ENCODE results near the gene NAA40. TPM values are rescaled to one million over a fixed set of nuclear protein-coding genes. Genes with fewer than 3 reads are reported as not detected.
"Not testable (repeated sequence)": the region's sequence is repeated elsewhere in the genome, so short reads cannot be mapped to it uniquely, and the experiment has no call there.

Gene NAA40
- total RNA-seq, 3 donors from 2014 or later, result 5.9 to 27.4 (median 19.7) TPM

- no peaks in the 10 kb centered on the region for H3K9me3 ChIP-seq
- H3K27ac ChIP-seq, result no peak overlapping the region
- H3K4me3 ChIP-seq, result no peak overlapping the region
- intact Hi-C loops (cut with DNase I; ENCODE audit: low total_unique reads), result no loop called here
- H3K36me3 ChIP-seq, result no peaks in the 10 kb centered on the region
- no peak for DNase-seq (ENCODE audit: low spot score in 2 of 2)
- no peaks in the 10 kb centered on the region for H3K27me3 ChIP-seq
- no peak for TF ChIP-seq POLR2AphosphoS5 (IDR thresholded peaks at IDR 0.05)
- no peak for TF ChIP-seq POLR2A (IDR thresholded peaks at IDR 0.05)
- no peaks in the 10 kb centered on the region for H3K4me1 ChIP-seq
These were observed 30.7 kb downstream of the NAA40 start for GRCh38 chr11:63969461-63969860.

GRCh38 chr11:63970902-63971301, 32.1 kb downstream of the NAA40 start:
- Histone ChIP-seq H3K4me1 (peaks cover 4 to 9% of the 10 kb centered on the region in 2 donors), H3K27ac (no peak overlapping the region), H3K27me3 (no peaks in the 10 kb centered on the region), H3K4me3 (no peak overlapping the region), H3K9me3 (no peaks in the 10 kb centered on the region), H3K36me3 (no peaks in the 10 kb centered on the region)
- no peak for DNase-seq (ENCODE audit: low spot score in 2 of 2)
- TF ChIP-seq POLR2AphosphoS5 (IDR thresholded peaks at IDR 0.05) (no peak), POLR2A (IDR thresholded peaks at IDR 0.05) (no peak), CTCF (IDR thresholded peaks at IDR 0.05) (no peak)
- intact Hi-C loops (cut with DNase I; ENCODE audit: low total_unique reads), result no loop called here

- DNase-seq (ENCODE audit: low spot score in 2 of 2); intact Hi-C loops (cut with DNase I; ENCODE audit: low total_unique reads); H3K27me3 ChIP-seq; H3K9me3 ChIP-seq; H3K36me3 ChIP-seq: not testable (repeated sequence)
- H3K4me3 ChIP-seq, result peak overlapping the region in 2 of 3 donors; percentile 36 to 65
- H3K27ac ChIP-seq, result peak overlapping the region in 1 of 2 donors; percentile 92
- peaks cover 10 to 11% of the 10 kb centered on the region in 2 donors for H3K4me1 ChIP-seq
These were observed 35.1 kb downstream of the NAA40 start for GRCh38 chr11:63973912-63974258.

GRCh38 chr11:63974259-63975143, 35.7 kb downstream of the NAA40 start, which contains the start of gene COX8A:
COX8A (plus strand) TSS chr11:63974620; CDS start chr11:63974681, 61 bp downstream.
- Histone ChIP-seq H3K36me3 (no peaks in the 10 kb centered on the region), H3K4me3 (peak within 1 kb of the TSS; percentile 65 to 81 (median 78)), H3K27me3 (no peaks in the 10 kb centered on the region), H3K4me1 (peaks cover 10 to 11% of the 10 kb centered on the region in 2 donors), H3K9me3 (no peaks in the 10 kb centered on the region), H3K27ac (peak within 1 kb of the TSS; percentile 92 to 94)
- intact Hi-C loops (cut with DNase I; ENCODE audit: low total_unique reads), result no loop called here
- DNase-seq (ENCODE audit: low spot score in 2 of 2), result peak; percentile 97 to 99
- TF ChIP-seq CTCF (IDR thresholded peaks at IDR 0.05) (no peak), POLR2AphosphoS5 (IDR thresholded peaks at IDR 0.05) (peak; percentile 91 to 97 (median 96)), POLR2A (IDR thresholded peaks at IDR 0.05) (peak; percentile 67)

- intact Hi-C loops (cut with DNase I; ENCODE audit: low total_unique reads), result no loop called here
- H3K36me3 ChIP-seq, result no peaks in the 10 kb centered on the region
- H3K9me3 ChIP-seq, result no peaks in the 10 kb centered on the region
- no peaks in the 10 kb centered on the region for H3K27me3 ChIP-seq
- no peak overlapping the region for H3K4me3 ChIP-seq
- TF ChIP-seq POLR2AphosphoS5 (IDR thresholded peaks at IDR 0.05), result no peak
- no peak for DNase-seq (ENCODE audit: low spot score in 2 of 2)
- peaks cover 10 to 11% of the 10 kb centered on the region in 2 donors for H3K4me1 ChIP-seq
- peak overlapping the region; percentile 22 to 55 for H3K27ac ChIP-seq
These were observed 39.9 kb downstream of the NAA40 start for GRCh38 chr11:63978551-63979239.

- DNase-seq (ENCODE audit: low spot score in 2 of 2), result no peak
- TF ChIP-seq POLR2A (IDR thresholded peaks at IDR 0.05) (no peak), POLR2AphosphoS5 (IDR thresholded peaks at IDR 0.05) (no peak), CTCF (IDR thresholded peaks at IDR 0.05) (no peak)
- Histone ChIP-seq H3K27me3 (no peaks in the 10 kb centered on the region), H3K4me3 (no peak overlapping the region), H3K27ac (peak overlapping the region; percentile 22 to 55), H3K36me3 (no peaks in the 10 kb centered on the region), H3K4me1 (peaks cover 10 to 11% of the 10 kb centered on the region in 2 donors), H3K9me3 (no peaks in the 10 kb centered on the region)
- intact Hi-C loops (cut with DNase I; ENCODE audit: low total_unique reads), result no loop called here
These were observed 40.6 kb downstream of the NAA40 start for GRCh38 chr11:63979426-63979825.
